22Rv1 (cell line): Measurements from ENCODE around the gene MIB2.
"Not testable (repeated sequence)": the region's sequence is repeated elsewhere in the genome, so short reads cannot be mapped to it uniquely, and the experiment has no call there.

Source experiments
- H3K27ac ChIP-seq: fragments of 450-650 bp; 2 replicates; pipeline ENCODE4 v1.5.1; 2017
- ZFX ChIP-seq: fragments of 450-650 bp; IDR thresholded peaks from 2 replicates; pipeline ENCODE4 v1.6.1; 2017; ENCODE audit warnings: antibody characterized with exemption, borderline replicate concordance
- TF ChIP-seq, protein P1 (sequence below): fragments of 450-650 bp; IDR thresholded peaks from 2 replicates; pipeline ENCODE4 v1.5.1; 2017; ENCODE audit warnings: mild to moderate bottlenecking

MIB2 gene

DNA sequence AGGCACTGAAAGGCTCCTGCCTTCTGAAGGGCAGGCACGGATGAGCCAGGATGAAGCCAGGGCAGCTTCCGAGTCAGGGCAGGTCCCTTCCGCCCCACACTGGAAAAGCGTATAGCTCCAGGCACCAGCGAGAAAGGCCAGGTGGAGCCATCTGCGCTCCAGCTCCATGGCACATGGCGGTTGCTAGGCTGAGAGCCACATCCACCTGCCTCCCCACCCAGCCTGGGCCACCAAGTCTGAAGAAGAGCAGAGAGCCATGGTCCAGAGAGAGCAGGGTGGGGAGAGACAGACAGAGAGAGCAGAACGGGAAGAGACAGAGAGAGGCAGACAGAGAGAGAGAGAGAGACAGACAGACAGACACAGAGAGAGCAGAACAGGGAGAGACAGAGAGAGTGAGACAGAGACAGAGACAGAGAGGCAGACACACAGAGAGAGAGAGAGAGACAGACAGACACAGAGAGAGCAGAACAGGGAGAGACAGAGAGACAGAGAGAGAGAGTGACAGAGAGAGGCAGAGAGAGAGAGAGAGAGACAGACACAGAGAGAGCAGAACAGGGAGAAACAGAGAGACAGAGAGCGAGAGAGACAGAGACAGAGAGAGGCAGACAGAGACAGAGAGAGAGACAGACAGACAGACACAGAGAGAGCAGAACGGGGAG, 20.6 kb upstream of the MIB2 start:
- no peak for TF ChIP-seq ZFX
- TF ChIP-seq, protein P1, sequence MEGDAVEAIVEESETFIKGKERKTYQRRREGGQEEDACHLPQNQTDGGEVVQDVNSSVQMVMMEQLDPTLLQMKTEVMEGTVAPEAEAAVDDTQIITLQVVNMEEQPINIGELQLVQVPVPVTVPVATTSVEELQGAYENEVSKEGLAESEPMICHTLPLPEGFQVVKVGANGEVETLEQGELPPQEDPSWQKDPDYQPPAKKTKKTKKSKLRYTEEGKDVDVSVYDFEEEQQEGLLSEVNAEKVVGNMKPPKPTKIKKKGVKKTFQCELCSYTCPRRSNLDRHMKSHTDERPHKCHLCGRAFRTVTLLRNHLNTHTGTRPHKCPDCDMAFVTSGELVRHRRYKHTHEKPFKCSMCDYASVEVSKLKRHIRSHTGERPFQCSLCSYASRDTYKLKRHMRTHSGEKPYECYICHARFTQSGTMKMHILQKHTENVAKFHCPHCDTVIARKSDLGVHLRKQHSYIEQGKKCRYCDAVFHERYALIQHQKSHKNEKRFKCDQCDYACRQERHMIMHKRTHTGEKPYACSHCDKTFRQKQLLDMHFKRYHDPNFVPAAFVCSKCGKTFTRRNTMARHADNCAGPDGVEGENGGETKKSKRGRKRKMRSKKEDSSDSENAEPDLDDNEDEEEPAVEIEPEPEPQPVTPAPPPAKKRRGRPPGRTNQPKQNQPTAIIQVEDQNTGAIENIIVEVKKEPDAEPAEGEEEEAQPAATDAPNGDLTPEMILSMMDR = no peak
- no peak overlapping the region for H3K27ac ChIP-seq

GRCh38 chr1:1595341-1595740, 20.0 kb upstream of the MIB2 start:
- not testable (repeated sequence) for H3K27ac ChIP-seq

DNA sequence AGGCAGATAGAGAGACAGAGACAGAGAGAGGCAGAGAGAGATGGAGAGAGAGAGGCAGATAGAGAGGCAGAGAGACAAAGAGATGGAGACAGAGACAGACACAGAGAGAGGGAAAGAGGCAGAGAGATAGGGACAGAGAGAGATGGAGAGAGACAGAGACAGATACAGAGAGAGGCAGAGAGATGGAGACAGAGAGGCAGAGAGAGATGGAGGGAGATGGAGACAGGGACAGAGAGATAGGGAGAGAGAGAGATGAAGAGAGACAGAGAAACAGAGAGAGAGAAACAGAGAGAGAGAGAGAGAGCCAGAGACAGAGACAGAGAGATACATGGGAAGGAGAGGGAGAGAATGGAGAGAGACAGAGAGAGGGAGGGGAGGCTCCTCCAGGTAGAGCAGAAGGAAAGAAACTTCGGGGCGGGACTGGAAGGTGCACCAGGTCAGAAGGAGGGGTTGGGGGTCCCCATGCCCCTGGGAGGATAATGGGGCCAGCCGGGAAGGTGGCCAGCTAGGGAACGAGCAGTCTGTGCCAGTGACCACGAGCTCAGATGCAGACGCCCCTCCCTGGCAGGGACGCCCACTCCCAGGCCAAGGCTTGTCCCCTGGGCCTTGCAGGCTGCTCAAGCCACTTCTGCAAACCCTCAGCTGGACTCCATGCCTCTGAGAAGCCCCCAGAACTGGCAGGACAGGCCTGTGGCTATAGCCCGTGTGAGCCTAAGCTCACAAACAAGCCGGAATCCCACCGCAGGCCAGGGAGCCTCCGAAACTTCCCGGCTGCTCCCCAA, 18.6 kb upstream of the MIB2 start:
- no peak overlapping the region for H3K27ac ChIP-seq
- no peak for TF ChIP-seq ZFX
- TF ChIP-seq, protein P1 = no peak

DNA sequence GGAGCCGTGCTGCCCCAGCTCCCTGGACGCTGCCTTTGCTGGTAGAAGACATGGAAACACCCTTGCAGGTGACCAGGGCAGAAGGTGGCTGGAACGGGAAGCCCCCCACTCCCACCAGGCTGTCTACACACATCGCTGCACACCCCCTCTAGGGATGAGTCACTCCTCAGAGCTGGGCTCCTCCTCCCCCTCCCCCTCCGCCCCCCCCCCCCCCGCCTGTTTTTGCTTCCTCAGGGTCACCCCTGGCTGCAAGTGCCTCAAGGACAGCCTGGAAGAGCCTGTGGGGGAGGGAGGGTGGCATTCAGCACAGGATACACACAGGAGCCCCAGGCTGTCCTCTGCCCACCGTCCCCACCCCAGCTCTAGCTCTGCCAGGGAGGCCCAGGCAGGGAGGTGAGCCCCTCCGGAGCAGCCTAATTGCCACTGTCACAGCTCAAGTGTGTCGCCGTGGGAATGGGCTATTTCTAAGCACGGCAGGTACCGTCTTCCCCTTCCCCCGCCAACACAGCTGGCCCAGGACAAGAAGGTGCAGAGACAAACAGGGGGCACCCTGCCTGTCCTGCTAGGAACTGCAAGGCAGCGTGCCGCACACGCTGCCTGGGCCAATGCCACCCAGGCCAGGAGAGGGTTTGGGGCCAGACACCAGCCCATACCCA, 17.9 kb upstream of the MIB2 start:
- no peak for TF ChIP-seq ZFX
- TF ChIP-seq, protein P1 = peak; percentile 29
- H3K27ac ChIP-seq = no peak overlapping the region

GRCh38 chr1:1598051-1598719, 17.1 kb upstream of the MIB2 start:
- H3K27ac ChIP-seq = no peak overlapping the region

GRCh38 chr1:1598720-1599029, 16.6 kb upstream of the MIB2 start:
- TF ChIP-seq ZFX = no peak
- TF ChIP-seq, protein P1 = no peak

More at GRCh38 chr1:1598051-1598719, 17.1 kb upstream of the MIB2 start:
- TF ChIP-seq ZFX = no peak
- TF ChIP-seq, protein P1 = no peak

GRCh38 chr1:1599030-1599934, 16.0 kb upstream of the MIB2 start:
- TF ChIP-seq ZFX = no peak
- TF ChIP-seq, protein P1 = peak; percentile 51
- H3K27ac ChIP-seq = 0 out of 2 replicates have a peak overlapping the region, but pooled peaks have one; percentile 17

More at GRCh38 chr1:1598720-1599029, 16.6 kb upstream of the MIB2 start:
- H3K27ac ChIP-seq = no peak overlapping the region
